Stimulated activated CD4-positive, alpha-beta T cell treated with anti-CD3 and anti-CD28 coated beads, Interleukin-1b, Interleukin-23, amount 100 ng/mL, for 48 hours (primary cell): ENCODE data around the gene URM1.
A peak's percentile ranks its signal among the peaks of the same experiment; 100 is the strongest.

ENCODE experiments used
- DNase-seq: peaks from one replicate; pipeline ENCODE4 v3.0.0-alpha.2; 2020

Gene URM1

DNA sequence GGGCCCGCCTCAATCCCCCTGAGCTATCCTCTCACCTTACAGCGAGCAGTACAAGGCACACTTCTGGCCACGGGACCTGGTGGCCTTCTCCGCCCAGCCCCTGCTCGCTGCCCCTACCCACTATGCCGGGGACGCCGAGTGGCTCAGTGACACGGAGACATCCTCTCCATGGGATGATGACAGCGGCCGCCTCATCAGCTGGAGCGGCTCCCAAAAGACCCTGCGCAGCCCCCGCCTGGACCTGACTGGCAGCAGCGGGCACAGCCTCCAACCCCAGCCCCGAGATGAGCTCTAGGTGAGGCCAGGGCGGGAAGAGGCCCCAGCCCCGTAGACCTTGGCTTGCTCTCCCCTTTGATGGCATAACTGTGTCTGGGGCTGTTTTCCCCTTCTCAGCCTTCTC, 64.4 kb downstream of the URM1 start:
- DNase-seq = no peak

DNA sequence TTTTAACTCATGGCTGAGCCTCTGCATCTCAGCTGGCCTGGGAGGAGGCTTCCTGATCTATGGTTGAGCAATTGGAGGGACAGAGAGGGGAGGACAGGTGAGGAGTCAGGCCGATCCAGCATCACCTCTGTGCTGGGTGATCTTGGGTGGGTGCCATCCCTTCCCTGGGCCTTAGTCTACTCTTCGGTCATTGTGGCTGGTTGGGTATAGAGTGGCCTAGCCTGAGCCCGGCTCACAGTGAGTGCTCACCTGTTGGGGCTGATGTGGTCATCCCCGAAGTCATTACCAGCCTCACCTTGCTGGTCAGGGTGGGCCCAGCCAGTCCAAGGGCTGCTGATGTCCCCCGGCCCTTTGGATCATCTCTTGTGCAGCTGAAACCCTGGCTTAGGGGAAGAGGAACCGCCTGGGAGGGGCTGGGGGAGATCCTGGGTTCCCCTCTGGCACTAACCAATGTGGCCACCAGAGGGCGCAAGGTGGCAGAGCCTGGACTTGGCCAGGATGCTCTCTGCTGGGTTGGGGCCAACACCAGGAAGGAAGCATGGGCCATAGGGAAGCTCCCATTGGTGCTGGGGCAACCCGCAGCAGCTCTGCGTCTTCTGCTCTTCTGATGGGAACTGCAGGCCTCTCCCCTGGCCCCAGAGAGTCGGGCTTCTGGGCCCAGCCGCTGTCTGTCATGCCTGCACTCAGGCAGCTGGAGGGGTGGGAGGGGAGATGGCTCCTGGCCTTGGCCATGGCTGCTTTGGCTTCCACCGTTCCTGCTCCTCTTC, 67.4 kb downstream of the URM1 start:
- peak; percentile 81 for DNase-seq

DNA sequence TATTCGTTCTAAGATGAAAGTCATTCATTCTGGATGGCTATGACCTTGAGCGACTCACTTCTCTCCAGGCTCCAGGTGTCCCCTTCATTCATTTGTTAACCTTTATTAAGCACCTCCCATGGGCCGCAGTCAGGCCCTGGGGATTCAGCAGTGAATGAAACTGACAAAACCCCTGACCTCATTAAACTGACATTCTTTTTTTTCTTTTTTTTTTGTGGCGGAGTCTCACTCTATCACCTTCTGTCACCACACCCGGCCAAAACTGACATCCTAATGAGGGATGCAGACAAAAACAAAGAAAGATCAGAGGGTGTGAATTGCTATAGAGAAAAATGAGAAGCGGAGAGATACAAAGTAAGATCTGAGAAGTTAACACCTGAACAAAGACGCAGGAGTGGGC, 68.1 kb downstream of the URM1 start:
- no peak for DNase-seq
